GM18499 (cell line): ENCODE data around the gene FATE1.
"Not testable (repeated sequence)": the region's sequence is repeated elsewhere in the genome, so short reads cannot be mapped to it uniquely, and the experiment has no call there.

Source experiments
- ATAC-seq: cut with Tn5 transposase; IDR thresholded peaks from one replicate; pipeline ENCODE4 v1.9.1; 2021; ENCODE audit warnings: moderate number of reproducible peaks; ENCODE audit not compliant: insufficient read depth, unreplicated experiment

The FATE1 gene, protein sequence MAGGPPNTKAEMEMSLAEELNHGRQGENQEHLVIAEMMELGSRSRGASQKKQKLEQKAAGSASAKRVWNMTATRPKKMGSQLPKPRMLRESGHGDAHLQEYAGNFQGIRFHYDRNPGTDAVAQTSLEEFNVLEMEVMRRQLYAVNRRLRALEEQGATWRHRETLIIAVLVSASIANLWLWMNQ

DNA sequence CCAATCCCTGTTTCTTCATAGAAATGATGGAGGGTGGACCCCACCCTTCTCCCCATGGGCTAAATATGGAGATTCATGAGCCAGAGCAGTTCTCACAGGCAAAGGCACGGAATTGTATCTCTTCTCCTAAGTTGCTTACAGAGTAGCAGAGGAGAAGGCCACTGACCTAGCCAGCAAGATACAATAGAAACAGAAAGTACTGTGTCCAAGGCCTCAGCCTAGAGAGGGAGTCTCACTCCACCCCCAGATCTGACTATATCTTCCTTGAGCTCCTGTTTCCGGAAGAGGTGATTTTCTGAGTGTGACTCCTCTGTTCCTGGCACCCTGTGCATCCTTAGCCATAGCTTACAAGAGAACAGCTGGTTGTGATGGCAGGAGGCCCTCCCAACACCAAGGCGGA is at the start of gene FATE1:
TSS of gene FATE1 (plus strand) at position 284 of the 400 bp plus-strand sequence. CDS start at position 369, 85 bp downstream.
- no peak for ATAC-seq

DNA sequence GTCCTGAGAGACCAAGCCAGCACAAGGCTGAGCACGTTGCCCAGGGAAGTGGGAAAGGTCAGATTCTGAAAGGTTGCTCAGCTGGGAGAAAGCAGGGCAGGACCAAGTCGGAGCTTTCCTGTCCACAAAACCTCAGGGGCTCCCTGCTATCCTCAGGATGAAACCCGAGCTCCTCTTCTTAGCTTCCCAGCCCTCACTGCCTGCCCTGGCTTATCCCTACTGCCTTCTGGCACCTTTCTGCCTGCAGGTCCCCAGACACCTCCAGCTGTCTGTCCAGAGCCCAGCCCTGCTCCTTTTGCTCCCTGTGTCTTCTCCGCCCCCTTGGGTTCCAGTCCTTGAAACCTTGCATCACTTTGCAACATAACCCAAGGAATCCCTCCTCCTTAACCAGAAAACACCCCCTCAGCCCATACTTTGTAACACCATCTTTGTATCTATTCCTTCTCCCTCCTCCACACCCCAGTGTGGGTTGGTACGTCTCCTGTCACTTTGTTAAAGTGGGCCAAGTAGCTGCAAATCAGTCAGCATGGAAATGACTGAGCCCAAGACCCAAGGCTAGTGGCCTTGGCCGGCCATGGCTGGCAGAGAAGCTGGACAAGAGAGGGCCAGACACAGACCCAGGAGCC is 40.6 kb upstream of the FATE1 start:
- no peak for ATAC-seq

DNA sequence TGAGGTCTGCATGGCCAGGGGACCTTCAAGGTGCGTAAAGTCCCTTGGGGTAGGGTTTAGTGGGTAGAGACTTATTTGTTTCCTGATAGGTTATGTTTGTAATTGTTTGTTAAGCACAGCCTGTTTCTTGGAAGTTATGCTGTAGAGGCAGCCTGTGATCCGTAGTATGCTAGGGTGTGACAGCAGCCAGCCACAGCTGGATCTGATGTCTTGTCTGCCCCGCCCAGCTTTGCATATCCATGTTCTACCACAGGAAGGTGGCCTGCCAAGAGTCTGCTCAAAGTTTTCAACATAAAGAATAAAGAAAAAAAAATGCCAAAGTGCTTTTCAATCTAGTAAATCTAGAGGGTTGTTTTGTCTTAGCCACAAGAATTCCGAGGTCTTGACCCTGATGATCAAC is 39.6 kb upstream of the FATE1 start:
- no peak for ATAC-seq

DNA sequence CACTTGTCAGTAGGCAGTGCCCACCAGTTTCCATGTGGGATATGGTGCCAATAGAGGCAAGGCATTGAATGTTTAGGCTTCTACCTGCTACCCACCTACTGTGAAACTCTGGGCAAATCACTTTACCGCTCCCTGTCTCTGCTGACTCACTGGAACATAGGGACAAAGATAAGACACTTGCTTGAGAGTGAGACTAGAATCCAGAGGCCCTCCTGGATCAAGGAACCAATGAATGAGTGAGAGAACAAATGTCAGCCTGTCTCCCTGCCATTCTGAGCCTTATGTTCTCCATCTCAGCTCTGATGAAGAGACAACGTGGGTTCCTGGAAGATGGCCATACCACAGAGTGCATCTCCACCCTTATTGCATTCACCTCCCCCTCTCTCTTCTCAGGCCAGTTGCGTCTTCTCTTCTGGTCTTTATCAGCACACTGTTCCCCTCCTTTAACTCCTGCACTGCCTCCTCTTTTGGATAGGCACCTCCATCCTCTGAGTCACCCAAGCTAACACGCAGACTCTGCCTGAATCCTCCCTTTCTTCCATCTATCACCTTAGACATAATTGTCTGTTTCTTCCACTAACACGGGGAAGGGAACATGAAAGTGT is 35.9 kb upstream of the FATE1 start:
- ATAC-seq: no peak

DNA sequence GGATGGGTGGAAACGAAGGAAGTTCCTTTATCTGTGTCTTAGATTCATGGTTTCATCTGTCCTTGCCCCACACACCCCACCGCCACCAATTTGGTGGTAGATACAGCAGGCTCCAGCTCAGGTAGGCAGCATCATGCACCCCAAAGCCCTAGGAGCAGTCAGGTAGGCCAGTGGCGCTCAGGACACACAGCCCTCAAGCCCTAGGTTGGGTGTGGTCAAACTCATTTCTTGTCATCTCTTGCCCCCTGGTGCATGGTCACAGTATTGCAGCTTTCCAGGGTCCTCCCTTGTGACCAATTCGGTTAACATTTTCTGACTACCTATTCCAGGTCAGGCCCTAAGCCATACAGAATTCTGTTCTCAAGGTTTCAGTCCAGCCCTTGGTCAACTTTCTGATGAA is 35.0 kb upstream of the FATE1 start:
- peak; percentile 90 for ATAC-seq

DNA sequence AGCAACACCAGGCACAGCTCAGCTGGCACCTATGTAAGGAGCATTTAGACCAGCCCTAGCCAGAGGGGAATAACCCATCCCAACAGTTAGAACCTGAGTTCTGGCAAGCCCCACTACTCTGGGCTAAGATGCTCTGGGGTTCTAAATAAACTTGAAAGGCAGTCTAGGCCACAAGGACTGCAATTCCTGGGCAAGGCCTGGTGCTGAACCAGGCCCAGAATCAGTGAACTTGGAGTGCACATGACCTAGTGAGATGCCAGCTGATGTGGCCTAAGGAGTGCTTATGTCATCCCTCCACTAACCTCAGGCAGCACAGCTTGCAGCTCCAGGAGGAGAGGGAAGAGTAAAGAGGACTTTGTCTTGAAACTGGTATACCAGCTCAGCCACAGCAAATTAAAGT is 28.2 kb upstream of the FATE1 start:
- no peak for ATAC-seq

DNA sequence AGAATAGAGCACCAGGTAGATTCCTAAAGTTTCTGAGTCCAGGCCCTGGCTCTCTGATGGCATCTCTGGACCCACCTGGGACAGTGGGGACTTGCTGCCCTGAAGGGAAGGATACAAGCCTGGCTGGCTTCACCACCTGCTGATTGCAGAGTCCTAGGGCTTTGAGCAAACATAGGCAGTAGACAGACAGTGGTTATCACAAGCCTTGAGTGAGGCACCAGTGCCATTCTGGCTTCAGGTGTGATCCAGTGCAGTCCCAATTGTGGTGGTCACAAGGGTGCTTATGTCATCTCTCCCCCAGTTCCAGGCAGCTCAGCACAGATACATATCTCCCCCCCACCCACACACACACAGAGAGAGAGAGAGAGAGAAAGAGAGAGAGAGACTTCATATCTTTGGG is 27.1 kb upstream of the FATE1 start:
- no peak for ATAC-seq

DNA sequence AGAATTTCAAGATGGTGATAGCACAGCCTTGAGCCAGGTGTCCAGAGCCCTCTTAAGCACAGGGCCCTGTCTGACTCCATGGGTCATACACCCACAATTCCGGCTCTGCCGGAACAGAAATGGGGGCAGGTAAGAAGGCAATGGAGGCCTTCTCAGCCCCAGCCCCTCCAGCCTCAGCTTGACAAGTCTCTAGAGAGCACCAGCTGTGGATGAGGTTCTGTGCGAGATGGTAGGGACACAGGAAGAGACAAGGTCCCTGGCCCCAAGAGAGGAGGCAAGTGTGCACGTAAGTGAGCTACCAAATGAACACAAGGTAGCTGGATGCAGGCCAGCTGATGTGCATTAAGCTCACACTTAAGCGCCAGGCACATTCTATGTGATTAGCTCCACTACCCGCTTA is 23.0 kb upstream of the FATE1 start:
- ATAC-seq: no peak

DNA sequence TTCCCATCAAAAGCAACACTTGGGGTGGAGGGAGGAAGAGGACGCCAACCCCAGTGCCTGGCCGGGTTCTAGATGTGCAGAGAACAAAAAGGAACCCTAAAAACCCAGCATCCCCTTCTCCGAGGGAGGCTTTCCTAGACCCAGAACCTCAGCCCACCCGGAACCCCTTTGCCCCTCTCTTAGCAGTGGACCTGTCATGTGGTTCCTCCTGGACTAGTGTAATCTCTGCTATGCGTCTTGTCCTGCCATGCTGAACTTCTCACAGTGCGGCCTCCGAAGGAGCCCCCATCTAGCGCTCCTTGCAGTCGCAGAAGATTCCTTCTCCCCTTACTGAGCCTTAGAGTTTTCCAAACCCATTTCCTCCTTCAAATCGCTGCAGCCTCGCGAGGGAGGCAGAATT is 21.7 kb upstream of the FATE1 start:
- ATAC-seq: no peak

DNA sequence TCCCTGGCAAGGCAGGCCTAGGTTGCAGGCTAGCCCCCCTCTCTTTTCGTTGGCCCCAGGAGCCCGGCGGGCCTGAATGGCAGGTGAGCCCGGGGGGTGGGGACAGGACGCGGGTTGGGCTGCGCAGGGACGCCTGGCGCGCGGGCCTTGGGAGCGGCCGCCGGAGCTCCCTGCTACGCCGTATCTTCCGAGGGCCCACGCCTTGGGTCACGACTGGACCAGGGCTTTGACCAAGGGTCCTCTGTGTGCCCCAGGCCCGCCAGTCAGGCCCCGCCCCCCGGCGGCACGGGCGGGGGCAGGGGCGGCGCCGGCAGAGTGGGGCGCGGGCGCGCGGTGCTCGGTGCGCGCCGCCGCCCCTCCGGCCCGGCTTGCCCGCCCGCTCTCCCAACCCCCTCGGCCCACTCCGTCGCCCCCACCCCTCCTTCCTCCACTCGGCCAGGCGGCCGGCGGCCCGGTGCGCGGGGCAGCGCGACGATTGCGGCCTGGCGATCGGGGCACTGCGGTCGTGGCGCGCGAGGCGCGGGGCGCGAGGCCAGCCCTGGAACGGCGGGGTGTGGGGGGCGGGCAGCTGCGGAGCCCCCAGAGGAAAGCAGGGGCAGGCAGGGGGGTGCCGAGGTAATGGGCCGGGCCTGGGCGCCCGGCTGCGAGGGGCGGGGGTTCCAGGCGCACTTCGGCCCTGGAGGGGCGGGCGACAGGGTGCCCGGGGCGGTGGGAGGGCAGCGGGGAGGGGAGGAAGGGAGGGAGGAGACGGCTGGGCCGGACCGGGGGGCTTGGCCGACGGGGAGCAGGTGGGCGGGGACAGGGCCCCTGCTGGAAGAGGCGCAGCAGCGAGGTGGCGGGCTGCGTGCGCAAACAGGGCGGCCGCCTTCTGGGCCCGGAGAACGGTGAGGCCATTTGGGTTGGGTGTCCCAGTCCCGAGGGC is 20.9 kb upstream of the FATE1 start, which contains the start of gene PRRG3:
TSS of gene PRRG3 (plus strand) at position 798 of the 922 bp plus-strand sequence. CDS start 3,357 bp downstream, outside the sequence.
- ATAC-seq: no peak

DNA sequence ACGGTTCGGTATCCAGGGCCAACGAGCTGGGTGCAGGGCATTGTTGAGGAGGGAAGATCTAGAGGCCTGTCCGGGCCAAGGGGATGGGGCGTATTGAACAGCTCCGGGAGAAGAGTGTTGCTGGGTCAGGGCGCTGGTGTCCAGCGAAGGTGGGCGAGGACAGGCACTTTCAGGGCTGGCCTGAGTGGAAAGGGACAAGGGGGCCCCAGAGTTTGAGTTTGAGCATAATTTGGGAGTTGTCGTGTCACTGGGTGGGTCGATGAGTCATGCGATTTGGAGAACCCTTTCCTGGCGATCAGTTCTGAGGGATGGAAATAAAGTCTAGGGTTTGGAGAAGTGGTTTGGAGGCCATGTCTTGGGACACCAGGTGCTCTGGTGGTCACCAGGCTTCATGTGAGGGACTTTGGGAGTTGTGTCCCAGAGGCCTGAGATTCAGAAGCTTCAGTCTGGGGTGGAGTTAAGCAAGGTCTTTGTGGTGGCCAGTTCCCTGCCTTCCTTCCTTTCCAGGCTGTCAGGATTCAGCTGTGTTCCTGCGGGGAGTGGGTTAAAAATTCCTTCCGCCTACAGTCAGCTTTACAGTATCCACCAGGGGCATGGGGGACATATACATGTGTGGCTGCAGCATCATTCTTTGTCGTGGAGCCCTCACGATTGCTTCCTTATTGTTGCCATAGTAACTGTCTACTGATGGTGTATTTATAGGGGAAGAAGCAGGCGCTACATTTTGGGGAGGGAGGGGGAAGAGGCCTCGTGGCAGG is 20.1 kb upstream of the FATE1 start:
- ATAC-seq: no peak

DNA sequence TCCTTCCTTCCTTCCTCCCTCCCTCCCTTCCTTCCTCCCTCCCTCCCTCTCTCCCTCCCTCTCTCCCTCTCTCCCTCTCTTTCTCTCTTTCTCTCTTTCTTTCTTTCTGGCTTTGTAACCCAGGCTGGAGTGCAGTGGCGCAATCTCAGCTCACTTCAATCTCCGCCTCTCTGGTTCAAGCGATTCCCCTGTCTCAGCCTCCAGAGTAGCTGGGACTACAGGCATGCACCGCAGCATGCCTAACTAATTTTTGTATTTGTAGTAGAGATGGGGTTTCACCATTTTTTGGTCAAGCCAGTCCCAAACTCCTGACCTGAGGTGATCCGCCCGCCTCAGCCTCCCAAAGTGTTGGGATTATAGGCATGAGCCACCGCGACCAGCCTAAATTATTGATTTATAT is 18.8 kb upstream of the FATE1 start:
- not testable (repeated sequence) for ATAC-seq

DNA sequence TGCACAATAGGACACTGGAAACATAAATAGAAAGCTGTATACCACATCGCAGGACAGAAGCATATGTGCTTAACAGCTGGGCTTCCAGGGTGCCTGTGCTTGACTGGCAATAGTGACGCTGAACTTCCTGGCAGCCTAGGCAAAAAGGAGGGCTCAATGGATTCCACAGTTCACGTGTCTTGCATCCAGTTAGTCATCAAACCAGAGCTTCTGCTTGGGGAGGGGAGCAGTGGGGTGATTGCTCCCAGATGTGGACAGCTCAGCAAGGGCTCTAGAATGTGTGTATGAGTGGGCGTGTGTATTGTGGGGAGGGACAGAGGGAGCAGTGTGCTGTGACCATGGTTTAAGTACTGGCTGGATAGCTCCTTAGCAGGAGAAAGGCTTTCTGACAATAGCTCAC is 18.3 kb upstream of the FATE1 start:
- ATAC-seq: no peak

DNA sequence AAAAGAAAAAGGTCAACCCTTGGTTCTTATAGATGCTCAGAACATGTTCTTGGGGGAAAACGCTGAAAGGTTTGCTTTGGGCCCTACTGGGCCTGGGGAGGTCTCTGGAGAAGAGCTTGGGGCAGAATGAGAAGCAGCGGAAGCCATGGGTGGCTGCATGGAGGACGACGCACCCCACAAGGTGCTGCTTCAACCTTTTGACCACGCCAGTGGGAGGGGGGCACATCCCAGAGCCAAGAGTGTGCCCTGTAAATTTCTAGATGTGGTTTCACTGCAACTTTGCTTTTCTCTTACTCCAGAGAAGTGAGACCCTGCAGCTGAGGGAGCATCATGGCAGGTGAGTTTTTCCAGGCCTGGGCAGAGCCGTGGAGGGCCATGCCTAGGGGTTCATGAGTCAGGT is 17.4 kb upstream of the FATE1 start:
- no peak for ATAC-seq

DNA sequence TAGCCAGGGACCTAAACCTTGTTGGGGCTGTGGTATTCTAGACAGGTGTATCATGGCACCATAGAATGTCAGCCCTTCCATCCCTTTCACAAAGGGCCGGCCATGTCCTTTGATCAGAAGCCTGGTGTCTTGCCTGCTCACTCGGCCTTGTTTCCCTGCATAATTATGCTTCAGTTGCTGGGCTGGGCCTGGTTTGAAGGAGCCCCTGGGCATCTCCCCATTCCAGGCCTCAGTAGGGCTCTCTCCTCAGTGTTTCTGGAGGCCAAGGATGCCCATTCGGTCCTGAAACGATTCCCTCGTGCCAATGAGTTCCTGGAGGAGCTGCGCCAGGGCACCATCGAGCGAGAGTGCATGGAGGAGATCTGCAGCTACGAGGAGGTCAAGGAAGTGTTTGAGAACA is 16.1 kb upstream of the FATE1 start:
- ATAC-seq: no peak

DNA sequence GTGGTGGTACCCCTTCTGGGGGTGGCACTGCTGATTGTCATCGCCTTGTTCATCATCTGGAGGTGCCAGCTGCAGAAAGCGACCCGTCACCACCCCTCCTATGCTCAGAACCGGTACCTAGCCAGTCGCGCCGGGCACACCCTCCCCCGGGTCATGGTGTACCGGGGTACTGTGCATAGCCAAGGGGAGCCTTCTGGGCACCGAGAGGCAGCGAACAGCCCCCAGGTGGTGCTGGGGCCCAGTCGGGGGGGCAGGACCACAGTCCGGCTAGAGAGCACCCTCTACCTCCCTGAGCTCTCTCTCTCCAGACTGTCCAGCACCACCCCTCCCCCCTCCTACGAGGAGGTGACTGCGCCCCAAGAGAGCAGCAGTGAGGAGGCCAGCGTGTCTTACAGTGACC is 15.3 kb upstream of the FATE1 start:
- ATAC-seq: no peak

DNA sequence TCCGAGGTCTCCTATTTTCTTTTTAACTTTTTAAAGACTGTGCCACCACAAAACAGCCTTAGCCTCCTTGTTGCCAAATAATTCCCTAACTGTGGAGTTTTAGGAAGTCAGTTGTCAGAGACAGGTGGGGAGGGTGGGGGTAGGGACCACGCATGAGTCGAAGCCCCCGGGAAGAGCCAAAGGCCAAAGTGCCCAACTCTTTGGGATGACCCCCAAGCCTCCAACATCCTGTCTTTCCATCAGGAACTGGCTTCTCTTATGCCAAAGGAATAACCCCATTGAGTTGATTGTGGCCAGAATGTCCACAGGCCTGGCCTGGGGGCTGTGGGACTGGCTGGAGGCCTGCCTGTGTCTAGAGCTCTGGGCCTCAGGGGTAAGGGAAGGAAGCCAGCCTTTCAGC is 14.8 kb upstream of the FATE1 start:
- no peak for ATAC-seq

DNA sequence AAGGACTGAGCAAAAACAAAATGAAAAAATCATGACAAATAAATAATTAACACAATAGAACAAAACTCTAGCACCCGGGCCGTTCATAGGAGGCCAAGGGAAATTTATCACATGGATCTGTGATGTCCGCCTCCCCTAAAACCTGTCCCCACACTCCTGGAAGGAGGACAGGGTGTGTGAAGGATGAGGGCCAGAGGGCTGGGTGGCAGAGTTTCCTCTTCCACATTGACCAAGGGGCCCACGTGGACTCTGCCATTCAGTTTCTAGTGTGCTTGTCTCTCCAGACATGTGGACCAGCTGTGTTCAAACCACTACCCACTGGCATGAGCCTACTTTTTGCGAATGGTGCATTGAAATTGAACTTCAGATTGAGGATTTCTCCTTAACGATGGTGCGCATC is 14.3 kb upstream of the FATE1 start:
- no peak for ATAC-seq

DNA sequence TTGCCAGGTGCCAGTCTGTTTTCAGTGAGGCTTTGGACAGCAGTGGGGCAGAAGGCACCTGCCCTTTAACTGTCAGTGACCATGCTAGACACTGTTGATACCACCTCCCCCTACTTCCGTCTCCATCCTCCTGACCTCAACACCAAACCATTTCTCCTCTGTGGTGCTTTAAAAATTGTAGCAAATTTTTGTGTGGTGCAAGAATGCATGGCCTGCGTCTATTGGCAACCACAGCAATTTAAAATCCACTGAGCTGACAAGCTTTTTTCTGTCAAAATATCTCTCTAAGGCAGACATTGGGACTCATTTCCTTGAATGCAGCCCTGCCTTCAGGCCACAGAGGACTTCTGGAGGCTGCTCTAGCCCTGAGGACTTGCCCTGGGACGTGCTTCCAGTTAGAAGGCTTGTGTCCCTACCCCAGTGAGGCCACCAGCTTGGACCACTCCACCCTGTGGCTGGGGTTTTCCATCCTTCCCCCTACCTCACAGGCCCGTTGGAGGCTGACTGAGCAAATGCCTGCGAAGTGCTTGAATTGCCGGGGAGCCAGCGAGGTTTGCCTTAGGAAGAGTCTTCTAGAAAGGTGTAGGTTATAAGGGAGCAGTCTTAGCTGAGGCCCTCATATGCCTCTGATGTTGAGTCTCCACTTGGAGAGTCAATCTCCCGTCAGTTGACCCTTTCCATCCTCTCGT is 13.7 kb upstream of the FATE1 start:
- no peak for ATAC-seq
